Cortex of kidney (tissue), 1 donor: ENCODE data around the gene MALL.
"Not testable (repeated sequence)": the region's sequence is repeated elsewhere in the genome, so short reads cannot be mapped to it uniquely, and the experiment has no call there.

Source experiments
- DNase-seq: peaks from one replicate; lab custom pipeline; 2025; lab: John Stamatoyannopoulos, UW

MALL gene

DNA sequence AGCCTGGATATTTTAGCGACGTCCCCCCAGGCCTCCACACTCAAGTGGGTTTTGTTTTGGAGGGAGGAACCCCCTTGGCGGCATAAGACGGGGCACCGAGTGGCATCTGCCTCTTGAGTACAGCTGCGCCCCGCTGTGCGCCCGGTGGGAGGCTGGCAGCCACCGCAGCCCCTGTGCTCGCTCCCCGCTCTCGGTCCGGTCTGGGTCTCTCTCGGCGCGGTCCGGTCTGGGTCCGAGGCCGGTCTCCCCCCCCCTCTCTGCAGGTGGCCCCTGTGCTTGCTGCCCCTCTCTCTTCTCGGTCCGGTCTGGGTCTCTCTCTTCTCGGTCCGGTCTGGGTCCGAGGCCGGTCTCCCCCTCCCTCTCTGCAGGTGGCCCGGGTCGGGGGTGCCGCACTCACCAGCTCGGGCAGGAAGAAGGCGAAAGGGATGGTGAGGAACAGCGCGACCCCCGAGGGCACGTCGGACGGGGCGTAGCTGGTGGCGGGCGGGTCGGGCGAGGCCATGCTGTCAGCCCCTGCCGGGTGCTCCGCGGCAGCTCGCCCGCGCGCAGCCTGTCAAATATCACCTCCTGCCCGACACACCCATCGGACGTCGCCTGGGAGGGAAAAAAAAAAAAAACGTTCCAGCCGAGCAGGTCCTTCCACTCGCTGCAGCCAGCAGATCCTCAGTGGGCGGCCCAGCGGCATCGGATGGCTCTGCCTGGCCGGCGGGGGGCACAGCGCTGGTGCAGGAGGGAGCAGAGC is at the start of gene MALL:
Gene MALL (minus strand): TSS at position 532 of the 742 bp plus-strand sequence. CDS start 30 bp downstream, at position 502.
- DNase-seq: no peak

DNA sequence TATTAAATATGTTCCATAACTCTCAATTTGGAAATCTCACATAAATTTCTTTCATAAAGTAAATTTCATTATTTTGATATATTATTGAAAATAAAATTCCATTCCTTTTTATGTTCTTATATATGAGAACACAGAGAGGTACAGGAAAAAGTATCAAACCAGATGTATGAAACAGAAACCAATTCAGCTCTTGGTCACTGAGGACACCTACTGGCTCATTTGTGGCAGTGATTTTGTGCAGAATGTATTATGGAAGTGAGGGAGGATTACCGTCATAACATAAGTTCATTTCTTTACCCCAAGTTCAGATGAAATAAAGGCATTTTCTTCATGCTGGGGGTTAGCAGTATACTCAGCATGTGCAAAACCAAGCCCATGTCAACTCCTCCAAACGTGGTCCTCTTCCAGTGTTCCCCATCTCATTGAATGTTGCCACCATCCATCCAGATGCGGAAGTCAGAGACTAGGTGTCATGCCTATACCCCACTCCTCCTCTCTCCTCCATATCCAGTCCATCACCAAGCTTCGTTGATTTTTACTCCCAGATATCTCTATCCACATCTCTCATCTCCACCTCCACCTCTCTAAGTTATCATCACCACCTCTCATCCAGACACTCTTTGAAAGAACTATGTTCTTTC is 41.7 kb upstream of the MALL start:
- no peak for DNase-seq

DNA sequence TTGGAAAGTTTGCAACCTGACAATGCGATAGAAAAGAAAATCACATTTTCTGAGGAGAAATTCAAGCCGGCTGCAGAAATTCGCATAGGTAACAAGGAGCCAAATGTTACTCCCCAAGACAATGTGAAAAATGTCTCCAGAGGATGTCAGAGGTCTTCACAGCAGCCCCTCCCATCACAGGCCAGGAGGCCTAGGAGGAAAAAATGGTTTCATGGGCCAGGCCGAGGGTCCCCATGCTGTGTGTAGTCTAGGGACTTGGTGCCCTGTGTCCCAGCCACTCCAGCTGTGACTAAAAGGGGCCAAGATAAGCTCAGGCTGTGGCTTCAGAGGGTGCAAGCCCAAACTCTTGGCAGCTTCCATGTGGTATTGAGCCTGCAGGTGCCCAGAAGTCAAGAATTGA is 39.2 kb upstream of the MALL start:
- DNase-seq: not testable (repeated sequence)

DNA sequence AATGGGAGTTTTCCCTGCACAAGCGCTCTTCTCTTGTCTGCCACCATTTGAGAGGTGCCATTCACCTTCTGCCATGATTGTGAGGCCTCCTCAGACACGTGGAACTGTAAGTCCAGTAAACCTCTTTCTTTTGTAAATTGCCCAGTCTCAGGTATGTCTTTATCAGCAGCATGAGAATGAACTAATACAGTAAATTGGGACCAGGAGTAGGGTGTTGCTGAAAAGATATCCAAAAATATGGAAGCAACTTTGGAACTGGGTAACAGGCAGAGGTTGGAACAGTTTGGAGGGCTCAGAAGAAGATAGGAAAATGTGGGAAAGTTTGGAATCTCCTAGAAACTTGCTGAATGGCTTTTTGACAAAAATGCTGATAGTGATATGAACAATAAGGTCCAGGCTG is 38.6 kb upstream of the MALL start:
- DNase-seq: not testable (repeated sequence)

DNA sequence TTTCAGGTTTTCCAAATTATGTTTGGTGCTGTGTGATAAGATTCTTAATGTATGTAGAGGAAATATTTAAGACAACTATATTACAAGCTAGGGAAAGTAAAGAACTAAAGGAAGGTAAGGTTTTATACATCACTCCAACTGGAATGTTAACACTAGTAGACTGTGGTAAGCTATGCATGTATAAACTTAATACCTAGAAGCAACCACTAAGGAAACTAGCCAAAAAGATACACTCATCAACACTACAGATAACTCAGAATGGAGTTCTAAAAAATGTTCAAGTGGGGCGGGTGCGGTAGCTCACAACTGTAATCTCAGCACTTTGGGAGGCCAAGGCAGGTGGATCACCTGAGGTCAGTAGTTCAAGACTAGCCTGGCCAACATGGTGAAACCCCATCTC is 37.8 kb upstream of the MALL start:
- no peak for DNase-seq

DNA sequence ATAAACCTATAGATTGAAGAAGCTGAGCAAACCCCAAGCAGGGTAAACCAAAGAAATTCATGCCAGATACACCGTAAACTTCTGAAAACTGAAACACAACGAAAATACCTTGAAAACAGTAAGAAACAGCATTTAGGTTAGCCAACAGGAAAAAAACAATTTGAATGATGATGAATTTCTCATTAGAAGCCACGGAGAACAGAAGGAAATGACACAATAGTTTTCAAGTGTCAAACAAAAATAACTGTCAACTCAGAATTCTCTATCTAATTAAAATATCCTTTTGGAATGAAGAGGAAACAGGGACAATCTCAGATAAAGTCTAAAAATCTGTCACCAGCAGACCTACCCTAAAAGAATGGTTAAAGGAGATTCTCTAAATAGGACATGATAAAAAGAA is 37.3 kb upstream of the MALL start:
- DNase-seq: no peak

DNA sequence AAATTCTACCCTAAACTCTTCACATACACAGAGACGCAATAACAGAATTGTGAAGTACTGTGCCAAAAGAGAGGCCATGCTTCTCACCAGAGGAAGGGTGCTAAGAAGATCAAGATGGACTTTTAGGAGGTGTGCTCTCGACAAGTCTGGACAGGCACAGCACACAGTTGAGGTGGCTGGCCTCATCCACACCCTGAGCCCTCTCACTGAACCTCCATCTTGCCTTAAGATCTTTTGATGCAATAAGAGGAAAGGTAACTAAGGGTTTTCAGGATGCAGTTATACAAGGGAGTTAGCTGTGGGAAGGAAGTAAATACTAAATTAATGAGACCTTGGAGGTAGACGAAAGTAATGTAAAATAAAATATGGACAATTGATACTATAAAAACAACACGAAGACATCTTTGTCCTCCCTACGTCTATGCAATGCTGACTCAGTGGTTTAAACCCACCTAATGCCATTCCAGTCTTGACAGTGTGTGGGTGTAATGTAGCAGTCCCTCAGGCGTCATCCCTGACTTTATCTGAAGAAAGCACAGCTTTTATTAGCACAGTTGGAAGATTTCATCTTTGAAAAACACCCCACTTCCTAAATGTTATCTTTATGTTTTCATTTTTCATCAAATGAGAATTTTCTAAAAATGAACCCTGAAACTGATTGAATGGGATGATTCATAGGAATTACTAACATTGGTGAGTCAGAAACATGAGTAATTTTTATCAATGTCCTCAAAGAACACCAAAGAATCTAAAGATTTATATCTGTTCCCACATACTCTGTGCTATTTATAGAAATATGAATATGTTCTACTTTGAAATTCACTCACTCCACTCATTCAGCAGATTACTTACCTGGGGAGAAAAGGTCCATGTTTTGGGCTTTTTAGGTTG is 34.0 kb upstream of the MALL start:
- DNase-seq: no peak

DNA sequence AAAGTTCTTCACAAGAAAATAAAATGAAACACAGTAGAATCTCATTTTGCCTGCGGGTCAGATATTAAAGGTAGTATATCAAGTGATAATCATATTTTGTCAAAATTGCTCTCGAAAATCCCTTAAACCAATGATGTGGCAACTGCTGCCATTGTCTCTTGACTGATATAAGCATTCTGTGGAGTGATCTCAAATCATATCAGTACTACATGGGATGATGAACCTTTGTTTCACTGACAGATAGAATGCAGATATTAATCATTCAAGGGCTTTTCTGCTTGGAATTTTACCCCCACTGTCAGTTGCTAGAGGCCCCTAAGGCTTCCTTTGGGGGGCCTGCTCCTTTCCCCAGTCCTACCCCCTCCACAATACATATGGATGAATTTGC is 31.3 kb upstream of the MALL start:
- DNase-seq: no peak

DNA sequence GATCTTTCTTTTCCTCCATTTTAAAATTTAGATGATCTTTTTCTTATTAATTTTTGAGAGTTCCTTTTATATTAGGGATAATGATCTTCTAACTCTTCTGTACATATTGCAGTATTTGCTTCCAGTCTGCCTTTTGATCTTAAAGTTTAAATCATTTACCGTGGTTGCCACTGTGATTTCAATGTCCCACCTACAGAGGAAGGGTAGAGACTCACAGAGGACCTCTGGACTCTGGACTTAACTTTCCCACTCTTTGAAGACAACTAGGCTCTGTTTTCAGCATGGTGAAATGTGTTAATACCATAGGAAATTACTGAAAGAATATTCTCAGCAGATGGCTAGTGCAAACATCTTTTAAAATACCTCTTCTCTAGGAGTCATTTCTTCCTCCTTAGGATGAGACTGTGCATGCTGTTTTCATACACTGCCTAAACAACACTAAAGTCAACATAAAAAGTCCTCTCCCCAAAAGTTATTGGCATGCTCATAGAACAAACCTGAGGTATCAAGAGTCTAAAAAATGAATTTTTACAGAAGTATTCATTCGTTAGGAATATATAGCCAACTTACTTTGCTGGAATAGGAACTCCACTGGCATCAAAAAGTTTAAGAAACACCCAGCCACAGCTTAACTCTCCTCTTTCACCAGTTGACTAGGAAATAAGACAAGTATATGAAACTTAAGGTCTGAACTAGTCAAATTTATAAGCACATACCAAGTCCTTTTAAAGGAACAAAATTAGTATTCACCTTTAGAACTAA is 30.7 kb upstream of the MALL start:
- no peak for DNase-seq

DNA sequence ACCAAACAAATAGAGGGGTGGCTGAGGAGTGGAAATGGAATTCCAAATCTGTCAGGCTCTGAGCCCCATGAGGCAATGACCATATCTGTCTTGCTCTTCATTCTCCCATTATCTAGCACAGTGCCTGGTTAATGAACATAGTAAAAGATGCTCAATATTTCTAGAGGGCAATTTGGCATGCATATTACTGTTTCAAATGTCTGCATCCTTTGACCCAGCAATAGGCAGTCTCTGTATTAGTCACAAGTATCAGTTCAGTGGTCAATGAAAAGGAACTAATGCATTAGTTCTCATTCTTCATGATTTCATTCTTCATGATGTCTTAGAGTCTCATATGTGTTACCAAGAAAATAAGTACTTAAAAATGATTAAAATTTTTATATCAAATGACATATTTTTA is 28.4 kb upstream of the MALL start:
- DNase-seq: no peak

DNA sequence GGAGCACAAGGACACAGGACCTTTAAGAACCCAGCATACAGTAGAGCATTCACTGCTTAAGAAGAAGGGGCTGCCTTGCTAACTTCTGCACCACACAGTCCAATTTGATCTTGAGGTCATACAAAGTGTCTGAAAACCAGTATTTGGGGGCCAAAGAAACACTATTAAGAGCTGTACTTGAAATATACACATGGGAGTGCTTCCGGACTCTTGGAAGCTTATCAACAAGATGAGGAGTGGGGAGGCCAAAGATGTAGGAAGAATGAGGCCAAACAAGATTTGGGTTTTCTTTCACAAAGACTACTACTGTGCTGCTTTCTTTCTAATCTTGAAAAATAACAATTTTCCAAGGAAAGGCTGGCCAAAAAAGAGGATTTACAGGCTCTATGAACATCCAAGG is 24.8 kb upstream of the MALL start:
- no peak for DNase-seq

DNA sequence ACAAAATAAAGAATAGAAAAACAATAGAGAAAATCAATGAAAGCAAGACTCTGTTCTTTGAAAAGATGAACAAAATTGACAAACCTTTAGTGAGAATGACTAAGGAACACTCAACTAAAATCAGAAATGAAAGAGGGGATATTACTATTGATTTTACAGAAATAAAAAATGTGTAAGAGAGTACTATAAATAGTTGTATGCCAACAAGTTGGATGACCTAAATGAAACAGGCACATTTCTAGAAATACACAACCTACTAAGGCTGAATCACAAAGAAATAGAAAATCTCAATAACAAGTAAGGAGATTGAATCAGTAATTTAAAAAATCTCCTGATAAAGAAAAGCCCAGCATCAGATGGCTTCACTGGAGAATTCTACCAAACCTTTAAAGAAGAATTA is 18.4 kb upstream of the MALL start:
- no peak for DNase-seq

DNA sequence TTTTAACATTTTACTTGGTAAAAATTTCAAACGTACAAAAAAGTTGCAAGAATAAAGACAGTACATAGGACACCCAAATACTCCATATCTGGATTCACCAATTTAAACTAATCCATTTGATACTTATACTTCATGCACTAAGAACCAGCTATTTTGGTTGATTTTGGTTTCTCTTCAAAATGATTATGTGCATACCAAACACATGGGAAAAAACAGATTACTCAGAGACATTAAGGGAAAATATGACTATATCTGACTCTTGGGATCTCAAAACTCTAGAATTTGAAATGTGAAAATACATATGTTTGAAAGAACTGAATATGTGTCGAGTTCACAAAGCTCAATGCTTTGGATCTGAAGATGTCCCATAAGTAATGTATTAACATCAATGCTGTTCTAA is 15.5 kb upstream of the MALL start:
- no peak for DNase-seq

DNA sequence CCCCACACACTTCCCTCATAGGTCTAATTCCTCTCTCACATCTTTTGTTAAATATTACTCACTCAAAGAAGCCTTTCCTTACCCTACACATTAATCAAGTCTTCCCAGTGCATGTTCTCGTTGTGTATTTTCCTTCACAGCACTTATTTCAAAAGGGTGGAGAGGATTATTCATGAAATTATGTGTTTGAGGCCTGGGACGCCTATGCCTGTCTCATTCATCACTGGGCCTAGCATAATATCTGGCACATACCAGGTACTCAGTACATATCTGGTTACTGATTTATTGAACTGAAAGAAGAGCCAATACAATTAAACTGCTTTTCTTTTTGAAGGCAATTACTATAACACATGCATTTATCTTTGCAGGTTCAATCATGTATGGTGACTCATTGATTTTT is 15.1 kb upstream of the MALL start:
- DNase-seq: no peak

DNA sequence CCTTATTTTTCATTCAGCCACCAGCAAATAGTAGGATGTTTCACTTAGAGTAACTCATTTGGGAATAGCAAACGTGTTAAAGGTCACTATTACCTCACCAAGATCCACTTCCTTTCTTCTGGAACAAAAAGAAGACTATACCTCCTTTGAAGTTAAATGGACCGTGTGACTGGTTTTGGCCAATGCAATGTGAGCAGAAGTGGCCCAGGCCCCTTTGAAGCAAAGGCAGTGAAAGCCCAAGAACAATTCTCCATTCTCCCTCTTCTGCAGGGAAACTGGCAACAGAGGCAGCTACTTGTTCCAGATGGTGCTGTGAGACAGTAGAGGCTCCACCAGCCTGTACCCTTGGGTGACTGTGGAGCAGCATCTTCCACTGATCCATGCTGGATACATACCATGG is 11.3 kb upstream of the MALL start:
- DNase-seq: no peak

DNA sequence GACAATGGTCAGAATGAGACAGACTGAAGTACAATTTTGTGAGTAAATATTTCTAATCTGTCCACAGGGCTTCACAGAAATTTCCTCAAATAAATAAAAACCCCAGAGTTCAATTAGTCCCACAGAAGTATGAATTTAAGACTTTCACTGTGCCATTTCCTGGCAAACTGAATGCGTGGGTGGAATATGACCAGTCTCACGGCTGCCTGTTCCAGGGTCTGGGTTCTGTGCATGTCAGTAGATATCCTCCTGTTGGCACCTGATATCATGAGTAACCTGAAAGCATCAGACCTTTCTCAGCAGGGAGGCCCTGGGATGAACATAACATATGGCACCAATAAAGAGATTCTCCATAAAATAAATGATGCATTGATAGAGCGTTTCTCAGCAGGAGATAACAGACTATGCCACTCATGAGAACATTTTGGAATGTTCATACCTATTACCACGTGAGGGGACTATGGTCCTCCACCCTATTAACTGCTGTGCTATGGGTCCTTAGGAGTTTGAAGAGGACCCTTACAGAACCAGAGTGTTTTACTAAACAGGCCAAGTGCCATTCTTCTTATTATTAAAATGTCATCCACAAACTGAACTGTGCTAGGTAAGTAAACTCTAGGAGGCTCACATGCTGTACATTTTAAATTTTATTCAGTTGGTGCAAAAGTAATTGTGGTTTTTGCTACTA is 10.6 kb upstream of the MALL start:
- no peak for DNase-seq

DNA sequence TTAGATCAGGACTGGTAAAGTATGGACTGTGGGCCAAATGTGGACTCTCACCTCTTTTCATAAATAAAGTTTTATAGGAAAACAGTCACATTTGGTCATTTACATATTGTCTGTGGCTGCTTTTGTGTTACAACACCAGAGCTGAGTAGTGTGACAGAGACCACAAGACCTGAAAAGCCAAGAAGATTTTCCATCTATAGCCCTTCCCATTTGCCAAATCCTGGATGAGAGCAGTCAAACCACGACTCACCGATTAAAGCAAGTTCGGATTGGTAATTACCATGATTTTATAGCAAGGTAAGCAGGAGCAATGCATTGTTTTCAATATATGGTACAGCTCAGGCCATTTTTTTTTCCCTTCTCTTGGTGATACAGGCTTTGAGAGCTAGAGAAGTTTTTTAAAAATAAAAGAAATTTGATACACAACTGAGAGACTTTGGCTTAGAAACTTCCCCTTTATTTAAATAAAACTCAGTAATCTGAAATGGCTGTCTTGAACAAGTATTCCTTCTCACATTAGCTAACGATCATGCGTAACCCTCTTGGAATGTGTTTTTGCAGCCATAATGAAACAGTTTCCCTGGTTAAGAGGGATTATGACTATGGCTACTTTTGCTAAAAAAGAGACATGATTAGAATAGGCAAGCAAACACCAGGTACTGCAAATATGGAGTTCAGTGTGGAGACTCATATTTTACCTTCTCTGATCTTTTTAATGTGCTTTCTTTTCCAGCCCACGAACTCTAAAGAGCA is 9.5 kb upstream of the MALL start:
- no peak for DNase-seq

DNA sequence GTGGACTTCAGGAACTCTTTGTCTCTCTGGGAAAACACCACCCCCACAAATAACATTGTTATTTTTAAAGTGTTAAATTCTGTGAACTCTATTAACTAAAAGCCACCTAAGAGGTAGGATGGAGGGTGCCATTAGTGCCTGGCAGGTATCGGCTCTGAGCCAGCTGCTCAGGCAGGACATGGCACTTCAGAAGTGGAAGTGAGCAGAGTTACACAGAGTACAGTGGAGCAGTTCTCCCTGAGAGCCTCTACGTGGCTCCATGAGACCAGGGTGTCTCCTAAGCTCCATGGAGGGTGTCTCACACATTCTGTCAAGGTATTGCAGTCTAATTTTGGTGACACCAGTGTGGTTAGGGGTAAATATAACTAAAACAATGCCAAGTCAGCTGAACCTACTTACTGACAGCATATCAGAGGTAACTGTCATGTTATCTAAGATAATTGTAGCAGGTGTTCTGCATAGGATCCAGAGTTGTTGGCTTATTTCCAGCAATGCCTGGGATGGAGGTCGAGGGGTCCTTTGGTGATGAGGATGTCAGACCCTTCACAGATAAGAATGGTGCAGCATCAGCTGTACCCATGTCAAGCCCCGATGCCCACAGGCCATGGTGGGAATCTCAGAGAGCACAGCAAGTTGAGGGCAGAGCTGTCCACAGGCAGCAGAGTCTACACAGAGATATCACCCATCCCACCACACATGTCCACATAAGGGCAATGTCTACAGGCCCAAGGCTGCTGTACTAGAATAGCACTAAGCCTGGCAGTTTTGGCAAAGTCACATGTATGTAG is 8.6 kb upstream of the MALL start:
- no peak for DNase-seq

DNA sequence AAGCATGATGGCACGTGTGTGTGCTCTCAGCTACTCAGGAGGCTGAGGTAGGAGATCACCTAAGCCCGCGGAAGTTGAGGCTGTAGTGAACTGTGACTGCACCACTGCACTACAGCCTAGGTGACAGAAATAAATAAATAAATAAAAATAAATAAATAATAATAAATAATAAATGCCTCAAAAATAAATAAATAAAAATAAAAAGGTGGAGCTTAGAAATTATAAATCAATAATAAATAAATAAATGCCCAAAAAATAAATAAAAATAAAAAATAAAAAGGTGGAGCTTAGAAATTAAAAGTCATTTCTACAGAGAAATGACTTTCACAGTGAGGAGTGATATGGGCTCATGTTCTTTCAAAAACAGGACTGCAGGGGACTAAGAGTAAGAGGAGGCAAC is 6.0 kb upstream of the MALL start:
- DNase-seq: no peak

DNA sequence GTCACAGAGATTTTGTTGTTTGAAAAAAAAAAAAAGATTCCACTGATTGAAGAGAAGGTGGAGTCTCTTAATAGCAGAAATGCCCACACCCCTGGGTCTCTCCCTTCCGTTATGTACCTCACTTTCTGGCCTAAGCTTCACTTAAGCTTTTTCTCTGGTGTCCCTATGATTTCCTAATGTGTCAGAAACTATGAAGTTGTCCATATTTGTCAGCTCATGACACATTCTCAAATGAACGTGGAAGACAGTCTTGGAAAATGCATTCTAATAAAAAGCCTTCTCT is 5.4 kb upstream of the MALL start:
- DNase-seq: no peak
